ENCODE results near the gene SPPL2B. TPM values are rescaled to one million over a fixed set of nuclear protein-coding genes. Genes with fewer than 3 reads are reported as not detected.

Gene SPPL2B
- total RNA-seq, 1 donor from 2014 or later = 95.7 TPM

DNA sequence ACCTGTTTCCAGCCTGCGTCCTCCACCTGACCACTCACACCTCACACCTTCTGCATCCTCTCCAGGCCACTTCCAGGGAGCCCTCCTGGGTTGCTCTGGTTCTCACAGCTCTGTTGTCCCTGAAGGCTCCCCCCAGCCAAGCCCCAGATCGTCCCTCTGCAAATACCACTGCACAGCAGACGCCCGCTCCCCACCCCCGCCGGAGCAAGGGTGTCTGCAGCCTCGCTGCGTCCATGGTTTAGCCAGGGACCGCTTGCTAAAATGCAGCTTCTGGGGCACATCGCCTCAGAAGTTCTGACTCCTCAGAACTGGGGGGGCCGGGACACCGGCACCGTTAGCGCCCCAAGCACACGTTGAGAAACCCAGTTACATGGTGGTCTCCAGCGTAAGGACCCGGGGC, 21.5 kb upstream of the SPPL2B start:
- H3K27me3 ChIP-seq = peaks cover 33% of the 10 kb centered on the region

GRCh38 chr19:2307518-2308012, 20.9 kb upstream of the SPPL2B start:
- Histone ChIP-seq H3K9me3 (no peaks in the 10 kb centered on the region), H3K27me3 (peaks cover 28% of the 10 kb centered on the region), H3K36me3 (no peaks in the 10 kb centered on the region), H3K4me1 (no peaks in the 10 kb centered on the region), H3K27ac (no peak overlapping the region), H3K4me3 (no peak overlapping the region)
- no peak for TF ChIP-seq CTCF (IDR thresholded peaks at IDR 0.05)
- intact Hi-C loops (cut with DNase I) = no loop called here
- no peak for DNase-seq (ENCODE audit: low spot score in 2 of 2)

More for the DNA sequence above, 21.5 kb upstream of the SPPL2B start:
- intact Hi-C loops (cut with DNase I) = no loop called here
- no peak overlapping the region for H3K27ac ChIP-seq
- no peaks in the 10 kb centered on the region for H3K9me3 ChIP-seq
- H3K4me3 ChIP-seq = no peak overlapping the region
- no peak for DNase-seq (ENCODE audit: low spot score in 2 of 2)
- no peaks in the 10 kb centered on the region for H3K36me3 ChIP-seq
- no peaks in the 10 kb centered on the region for H3K4me1 ChIP-seq
- no peak for TF ChIP-seq CTCF (IDR thresholded peaks at IDR 0.05)

GRCh38 chr19:2308114-2308556, 20.3 kb upstream of the SPPL2B start, which contains the start of gene LINGO3:
Gene LINGO3, minus strand, starts transcription at chr19:2308154. Its CDS starts 16,378 bp downstream, at chr19:2291776.
- Histone ChIP-seq H3K27ac (no peak within 1 kb of the TSS), H3K4me3 (peak within 1 kb of the TSS in 1 of 2 donors; percentile 39), H3K27me3 (peaks cover 22% of the 10 kb centered on the region), H3K9me3 (no peaks in the 10 kb centered on the region), H3K4me1 (no peaks in the 10 kb centered on the region), H3K36me3 (no peaks in the 10 kb centered on the region)
- TF ChIP-seq CTCF (IDR thresholded peaks at IDR 0.05) = no peak
- no peak for DNase-seq (ENCODE audit: low spot score in 2 of 2)
- intact Hi-C loops (cut with DNase I) = no loop called here

DNA sequence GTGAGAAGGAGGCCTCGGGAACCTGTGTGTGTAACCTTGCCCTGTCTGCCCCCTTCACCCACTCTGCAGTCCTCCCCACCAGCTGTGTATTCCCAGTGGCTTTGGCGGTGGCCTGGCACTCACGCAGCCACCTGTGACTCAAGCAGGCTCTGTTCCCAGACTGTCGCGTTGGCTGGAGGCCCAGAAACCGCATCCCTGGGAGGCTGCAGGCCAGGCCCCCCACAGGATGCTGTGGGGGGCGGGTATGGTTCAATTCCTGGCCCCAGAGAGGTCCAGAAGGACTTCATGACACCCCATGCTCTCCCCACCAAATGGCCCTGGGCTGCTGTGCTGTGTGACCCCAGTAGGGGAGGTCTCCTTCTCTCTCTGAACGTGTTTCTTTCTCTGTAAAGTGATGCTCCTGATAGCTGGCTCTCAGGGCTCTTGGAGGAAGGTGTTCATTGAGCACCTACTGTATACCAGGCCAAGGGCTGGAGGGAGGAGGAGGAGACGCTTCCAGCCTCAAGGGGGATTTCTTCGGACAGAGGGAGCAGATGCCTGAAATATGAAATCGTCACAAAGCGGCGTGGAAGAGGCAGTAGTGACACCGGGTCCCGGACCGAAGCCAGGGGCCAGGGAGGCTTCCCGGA, 18.6 kb upstream of the SPPL2B start:
- Histone ChIP-seq H3K4me1 (no peaks in the 10 kb centered on the region), H3K36me3 (no peaks in the 10 kb centered on the region), H3K27ac (no peak overlapping the region), H3K4me3 (no peak overlapping the region), H3K9me3 (peaks cover 2 to 4% of the 10 kb centered on the region in 2 donors), H3K27me3 (peaks cover 22% of the 10 kb centered on the region)
- no peak for DNase-seq (ENCODE audit: low spot score in 2 of 2)
- intact Hi-C loops (cut with DNase I) = no loop called here
- no peak for TF ChIP-seq CTCF (IDR thresholded peaks at IDR 0.05)

GRCh38 chr19:2311093-2311492, 17.4 kb upstream of the SPPL2B start:
- intact Hi-C loops (cut with DNase I) = no loop called here
- H3K27me3 ChIP-seq = peaks cover 22% of the 10 kb centered on the region
- H3K36me3 ChIP-seq = no peaks in the 10 kb centered on the region
- H3K27ac ChIP-seq = no peak overlapping the region
- no peak overlapping the region for H3K4me3 ChIP-seq
- peaks cover 7 to 9% of the 10 kb centered on the region in 2 donors for H3K9me3 ChIP-seq
- no peaks in the 10 kb centered on the region for H3K4me1 ChIP-seq
- DNase-seq (ENCODE audit: low spot score in 2 of 2) = no peak
- TF ChIP-seq CTCF (IDR thresholded peaks at IDR 0.05) = no peak
